Liver (tissue), 10 donors: ENCODE data around the gene C1orf52. TPM values are rescaled to one million over a fixed set of nuclear protein-coding genes. Genes with fewer than 3 reads are reported as not detected.

Source experiments
- DNase-seq: peaks from one replicate; pipeline ENCODE4 v3.0.0-alpha.2; 2017; ENCODE audit warnings: low spot score
- H3K27ac ChIP-seq, 2 donors: one replicate each; pipeline ENCODE4 v1.7.0; 2013; ENCODE audit warnings: inconsistent platforms in 2 of 2, low read length in 2 of 2, control low read depth in 1 of 2, low read depth in 1 of 2, mild to moderate bottlenecking in 1 of 2
- H3K27me3 ChIP-seq, 4 donors: one replicate each; pipeline versions ENCODE4 v1.6.1 to v1.7.0; 2013; ENCODE audit warnings: low read length in 3 of 4, inconsistent platforms in 1 of 4, mild to moderate bottlenecking in 1 of 4, moderate library complexity in 1 of 4; ENCODE audit not compliant: control insufficient read depth in 4 of 4, insufficient read depth in 4 of 4
- H3K36me3 ChIP-seq, 4 donors: one replicate each; pipeline versions ENCODE4 v1.6.1 to v1.7.0; 2013; ENCODE audit warnings: low read length in 3 of 4, mild to moderate bottlenecking in 3 of 4, low read depth in 1 of 4, moderate library complexity in 1 of 4; ENCODE audit not compliant: control insufficient read depth in 4 of 4, insufficient read depth in 3 of 4
- H3K4me1 ChIP-seq, 4 donors: one replicate each; pipeline versions ENCODE4 v1.6.1 to v1.7.0; 2013; ENCODE audit warnings: low read length in 3 of 4, mild to moderate bottlenecking in 3 of 4, moderate library complexity in 1 of 4; ENCODE audit not compliant: control insufficient read depth in 4 of 4, insufficient read depth in 4 of 4
- H3K4me3 ChIP-seq, 3 donors: one replicate each; pipeline versions ENCODE4 v1.6.1 to v1.7.0; 2013; ENCODE audit warnings: low read length in 3 of 3, control low read depth in 1 of 3, low read depth in 1 of 3, mild to moderate bottlenecking in 1 of 3
- H3K9ac ChIP-seq, 2 donors: one replicate each; pipeline ENCODE4 v1.7.0; 2013; ENCODE audit warnings: low read length in 2 of 2, mild to moderate bottlenecking in 2 of 2, moderate library complexity in 2 of 2, control low read depth in 1 of 2, low read depth in 1 of 2
- H3K9me3 ChIP-seq, 4 donors: one replicate each; pipeline versions ENCODE4 v1.6.1 to v1.7.0; 2013; ENCODE audit warnings: low read length in 3 of 4; ENCODE audit not compliant: control insufficient read depth in 4 of 4
- EGR1 ChIP-seq, 2 donors: IDR thresholded peaks; 2 replicates each; pipeline ENCODE4 v1.6.1; 2016 to 2018; ENCODE audit warnings: antibody characterized with exemption in 2 of 2, low read depth in 2 of 2
- FOXA1 ChIP-seq: IDR thresholded peaks from 2 replicates; pipeline ENCODE4 v1.6.1; 2016; ENCODE audit warnings: antibody characterized with exemption
- HNF4A ChIP-seq, 2 donors: conservative IDR thresholded peaks; 2 replicates each; pipeline ENCODE4 v1.6.1; 2016; ENCODE audit warnings: antibody characterized with exemption in 2 of 2, mild to moderate bottlenecking in 2 of 2
- HNF4G ChIP-seq: IDR thresholded peaks from 2 replicates; pipeline ENCODE4 v1.6.1; 2016; ENCODE audit warnings: antibody characterized with exemption
- NR2F2 ChIP-seq: IDR thresholded peaks from 2 replicates; pipeline ENCODE4 v1.6.1; 2016; ENCODE audit warnings: antibody characterized with exemption
- REST ChIP-seq: IDR thresholded peaks from 2 replicates; pipeline ENCODE4 v1.6.1; 2016; ENCODE audit warnings: antibody characterized with exemption, mild to moderate bottlenecking
- RXRA ChIP-seq, 2 donors: IDR thresholded peaks; 2 replicates each; pipeline ENCODE4 v1.6.1; 2017 to 2018; ENCODE audit warnings: antibody characterized with exemption in 2 of 2, mild to moderate bottlenecking in 1 of 2
- SP1 ChIP-seq: IDR thresholded peaks from 2 replicates; pipeline ENCODE4 v1.6.1; 2018; ENCODE audit warnings: antibody characterized with exemption, mild to moderate bottlenecking
- TAF1 ChIP-seq: conservative IDR thresholded peaks from 2 replicates; pipeline ENCODE4 v1.6.1; 2016; ENCODE audit warnings: antibody characterized with exemption, mild to moderate bottlenecking
- ZBTB33 ChIP-seq: IDR thresholded peaks from 2 replicates; pipeline ENCODE4 v1.6.1; 2016; ENCODE audit warnings: antibody characterized with exemption
- WGBS: extraction: QIAGEN DNeasy Blood & Tissue Kit; methylation state at CpG from one replicate; pipeline ENCODE4 v1.1.7; 2013; 5-methylcytosine and 5-hydroxymethylcytosine counted together
- polyA plus RNA-seq, 2 donors: library from polyadenylated mRNA; stranded (reverse) in 1 of 2; unstranded in 1 of 2; fragments of 200-250 nt in 1 of 2; fragments of >200 nt in 1 of 2; fragmentation: Nextera tagmentation in 1 of 2; extraction: Ambion mirVana in 1 of 2; gene quantifications; one replicate each; pipeline versions ENCODE4 v1.2.1 to v1.2.3, GENCODE V29; 2013 to 2015
- small RNA-seq: library from RNA; depleted of rRNA; stranded (forward); fragments of <200 nt; gene quantifications from one replicate; pipeline ENCODE3, GENCODE V24; 2014
- total RNA-seq, 2 donors: library from RNA; depleted of rRNA; stranded (reverse); fragments of >200 nt; gene quantifications; one replicate each; pipeline ENCODE4 v1.2.3, GENCODE V29; 2014
- donor health status: healthy.
- donor health status: healthy.
- donor health status: healthy.
- donor health status: healthy.
- donor health status: healthy.

C1orf52 gene
- total and polyA plus RNA-seq, 4 donors: 6.1 to 10.9 (median 7.3) TPM

GRCh38 chr1:85200463-85201339 lies 58.8 kb downstream of the C1orf52 start, which contains the start of gene SYDE2:
TSS of gene SYDE2 (minus strand) at chr1:85201016. CDS start at chr1:85200996, 20 bp downstream.
- H3K4me1 ChIP-seq: peaks cover 0 to 28% (median 6%) of the 10 kb centered on the region in 4 donors
- TF ChIP-seq TAF1 (no peak), RXRA (IDR thresholded peaks at IDR 0.05) (no peak), NR2F2 (no peak), FOXA1 (peak; percentile 19), EGR1 (IDR thresholded peaks at IDR 0.05; ENCODE audit: low read depth in 2 of 2) (peak; percentile 55 to 66), HNF4G (no peak), SP1 (peak; percentile 37), REST (peak; percentile 41), ZBTB33 (no peak), HNF4A (conservative IDR thresholded peaks at IDR 0.05) (peak in 1 of 2 donors; percentile 14)
- H3K4me3 ChIP-seq: peak within 1 kb of the TSS; percentile 61 to 94 (median 91)
- H3K27me3 ChIP-seq: no peaks in the 10 kb centered on the region
- peak within 1 kb of the TSS; percentile 10 to 72 for H3K9ac ChIP-seq
- peak within 1 kb of the TSS; percentile 90 to 93 for H3K27ac ChIP-seq
- under 1% methylated on average over 99 of the region's 99 CpGs for WGBS
- peak; percentile 77 for DNase-seq
- no peaks in the 10 kb centered on the region for H3K36me3 ChIP-seq
- H3K9me3 ChIP-seq: no peaks in the 10 kb centered on the region

Small RNA genes within 50 kb of the gene (small RNA-seq; reads per million reads assigned to genes)
- not detected for gene RF00019

Other genes starting within 250 kb of the C1orf52 start
- gene MCOLN3, start 211.2 kb downstream of the C1orf52 start, total RNA-seq: under 1 TPM in 1 of 2 donors, not detected in 1; 0.42 TPM
- under 1 TPM; 0.08 to 0.21 TPM for gene MCOLN3, start 211.2 kb downstream of the C1orf52 start, polyA plus RNA-seq
- 10 to 100 TPM in 1 of 2 donors, 1 to 10 TPM in 1; 4.8 to 11.5 TPM for gene SYDE2, start 58.6 kb downstream of the C1orf52 start, total RNA-seq
- 1 to 10 TPM; 1.3 to 2.5 TPM for gene SYDE2, start 58.6 kb downstream of the C1orf52 start, polyA plus RNA-seq
- gene BCL10, start 17.0 kb upstream of the C1orf52 start, total RNA-seq: 1 to 10 TPM; 6.3 to 8.9 TPM
- gene BCL10, start 17.0 kb upstream of the C1orf52 start, polyA plus RNA-seq: 1 to 10 TPM; 3.1 to 8.8 TPM
- gene DDAH1, start 205.5 kb upstream of the C1orf52 start, total RNA-seq: 10 to 100 TPM; 29.7 to 33.7 TPM
- gene DDAH1, start 205.5 kb upstream of the C1orf52 start, polyA plus RNA-seq: 10 to 100 TPM; 25.8 to 42.7 TPM